Neural cell (in vitro differentiated cells): Measurements from ENCODE around the gene C1S.

Source experiments
- EZH2 ChIP-seq: fragments of 200-600, 300-800 bp; shearing (Covaris generic), sonication (generic); IDR thresholded peaks from 2 replicates; pipeline ENCODE4 v1.6.1; 2014; ENCODE audit warnings: antibody characterized with exemption, low read length, borderline replicate concordance, mild to moderate bottlenecking; ENCODE audit not compliant: insufficient read depth, poor library complexity, severe bottlenecking
- TAF1 ChIP-seq: IDR thresholded peaks from 2 replicates; pipeline ENCODE4 v1.6.1; 2012; ENCODE audit warnings: low read depth
- TF ChIP-seq, protein P1 (sequence below): fragments of 450-650 bp; IDR thresholded peaks from 2 replicates; pipeline ENCODE4 v1.5.1; 2014; ENCODE audit warnings: antibody characterized with exemption, mild to moderate bottlenecking, moderate library complexity; ENCODE audit not compliant: poor library complexity, severe bottlenecking

- TF ChIP-seq, protein P1, sequence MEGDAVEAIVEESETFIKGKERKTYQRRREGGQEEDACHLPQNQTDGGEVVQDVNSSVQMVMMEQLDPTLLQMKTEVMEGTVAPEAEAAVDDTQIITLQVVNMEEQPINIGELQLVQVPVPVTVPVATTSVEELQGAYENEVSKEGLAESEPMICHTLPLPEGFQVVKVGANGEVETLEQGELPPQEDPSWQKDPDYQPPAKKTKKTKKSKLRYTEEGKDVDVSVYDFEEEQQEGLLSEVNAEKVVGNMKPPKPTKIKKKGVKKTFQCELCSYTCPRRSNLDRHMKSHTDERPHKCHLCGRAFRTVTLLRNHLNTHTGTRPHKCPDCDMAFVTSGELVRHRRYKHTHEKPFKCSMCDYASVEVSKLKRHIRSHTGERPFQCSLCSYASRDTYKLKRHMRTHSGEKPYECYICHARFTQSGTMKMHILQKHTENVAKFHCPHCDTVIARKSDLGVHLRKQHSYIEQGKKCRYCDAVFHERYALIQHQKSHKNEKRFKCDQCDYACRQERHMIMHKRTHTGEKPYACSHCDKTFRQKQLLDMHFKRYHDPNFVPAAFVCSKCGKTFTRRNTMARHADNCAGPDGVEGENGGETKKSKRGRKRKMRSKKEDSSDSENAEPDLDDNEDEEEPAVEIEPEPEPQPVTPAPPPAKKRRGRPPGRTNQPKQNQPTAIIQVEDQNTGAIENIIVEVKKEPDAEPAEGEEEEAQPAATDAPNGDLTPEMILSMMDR = no peak
- TF ChIP-seq TAF1 (no peak), EZH2 (no peak)
Measured at GRCh38 chr12:7102582-7102981, 42.1 kb downstream of the C1S start.
